PFSK-1 (cell line): ENCODE results near the gene PRKAG2.
A peak's percentile ranks its signal among the peaks of the same experiment; 100 is the strongest.

Experiments
- FOXP2 ChIP-seq: optimal IDR thresholded peaks from 2 replicates; pipeline ENCODE3; 2011; ENCODE audit warnings: borderline replicate concordance, control low read depth, inconsistent platforms; ENCODE audit not compliant: insufficient read depth; ENCODE audit errors: extremely low read length, extremely low read depth
- POLR2AphosphoS5 ChIP-seq: IDR thresholded peaks from 2 replicates; pipeline ENCODE4 v1.6.1; 2012; ENCODE audit warnings: low read depth, mild to moderate bottlenecking, control low read depth, low read length, moderate library complexity
- REST ChIP-seq, 2 experiments: IDR thresholded peaks; 2 replicates each; pipeline versions ENCODE4 v1.6.1 to v1.8.0; 2011 to 2012; ENCODE audit warnings: low read depth in 2 of 2, low read length in 2 of 2, control low read depth in 1 of 2, inconsistent platforms in 1 of 2, mild to moderate bottlenecking in 1 of 2, moderate library complexity in 1 of 2; ENCODE audit not compliant: insufficient read depth in 1 of 2
- SIN3A ChIP-seq: IDR thresholded peaks from 2 replicates; pipeline ENCODE4 v1.6.1; 2012; ENCODE audit warnings: mild to moderate bottlenecking, low read length, moderate library complexity, borderline replicate concordance; ENCODE audit not compliant: insufficient read depth
- TAF1 ChIP-seq: IDR thresholded peaks from 2 replicates; pipeline ENCODE4 v1.6.1; 2012; ENCODE audit warnings: low read length, control low read depth, borderline replicate concordance; ENCODE audit not compliant: insufficient read depth

PRKAG2 gene

GRCh38 chr7:151798851-151799448, 78.0 kb downstream of the PRKAG2 start:
- TF ChIP-seq TAF1 = no peak
- no peak for TF ChIP-seq FOXP2
- TF ChIP-seq POLR2AphosphoS5 = no peak
- no peak for TF ChIP-seq SIN3A
- TF ChIP-seq REST (IDR thresholded peaks at IDR 0.05; ENCODE audit: insufficient read depth in 1 of 2, low read depth in 2 of 2, low read length in 2 of 2) = no peak

- TF ChIP-seq POLR2AphosphoS5 = no peak
- no peak for TF ChIP-seq SIN3A
- no peak for TF ChIP-seq TAF1
- TF ChIP-seq REST (IDR thresholded peaks at IDR 0.05; ENCODE audit: insufficient read depth in 1 of 2, low read depth in 2 of 2, low read length in 2 of 2) = no peak
- no peak for TF ChIP-seq FOXP2
Observed at GRCh38 chr7:151796871-151797537, 79.9 kb downstream of the PRKAG2 start.

DNA sequence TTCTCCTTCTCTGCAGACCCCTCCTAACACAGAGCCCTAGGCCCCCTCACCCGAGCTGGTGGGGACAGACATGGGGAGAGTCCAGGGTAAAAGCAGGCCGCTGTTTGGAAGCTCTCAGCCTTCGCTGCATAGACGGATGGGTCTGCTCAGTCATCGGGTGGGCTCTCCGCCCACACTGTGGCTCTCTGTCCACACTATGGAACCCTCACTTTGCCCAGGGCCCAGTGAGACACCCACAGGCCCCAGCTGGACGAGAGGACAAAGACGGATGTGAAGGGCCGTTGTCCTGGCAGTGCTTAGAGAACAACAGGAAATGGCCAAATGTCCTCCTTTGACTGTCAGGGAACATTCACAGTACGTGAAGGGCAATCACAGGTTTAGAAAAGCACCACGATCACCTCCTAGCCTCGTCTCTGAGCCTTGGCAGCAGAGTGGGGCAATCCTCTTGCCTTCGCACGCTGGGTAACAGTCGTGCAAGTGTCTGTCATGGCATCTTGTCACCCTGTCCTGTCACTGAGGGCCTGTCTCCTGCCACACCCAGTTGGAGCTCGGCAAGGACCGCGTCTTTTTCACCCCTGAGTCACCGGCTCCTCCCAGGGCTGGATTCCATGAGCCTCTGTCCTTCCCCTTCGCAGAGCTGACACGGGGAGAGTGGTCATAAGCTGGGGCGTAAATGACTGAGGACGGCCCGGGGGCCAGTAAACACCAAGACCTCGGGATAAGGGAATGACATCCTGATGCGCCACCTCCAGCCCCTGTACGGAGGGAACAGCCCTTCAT, 80.6 kb downstream of the PRKAG2 start:
- TF ChIP-seq FOXP2 (peak; percentile 54), SIN3A (no peak)

DNA sequence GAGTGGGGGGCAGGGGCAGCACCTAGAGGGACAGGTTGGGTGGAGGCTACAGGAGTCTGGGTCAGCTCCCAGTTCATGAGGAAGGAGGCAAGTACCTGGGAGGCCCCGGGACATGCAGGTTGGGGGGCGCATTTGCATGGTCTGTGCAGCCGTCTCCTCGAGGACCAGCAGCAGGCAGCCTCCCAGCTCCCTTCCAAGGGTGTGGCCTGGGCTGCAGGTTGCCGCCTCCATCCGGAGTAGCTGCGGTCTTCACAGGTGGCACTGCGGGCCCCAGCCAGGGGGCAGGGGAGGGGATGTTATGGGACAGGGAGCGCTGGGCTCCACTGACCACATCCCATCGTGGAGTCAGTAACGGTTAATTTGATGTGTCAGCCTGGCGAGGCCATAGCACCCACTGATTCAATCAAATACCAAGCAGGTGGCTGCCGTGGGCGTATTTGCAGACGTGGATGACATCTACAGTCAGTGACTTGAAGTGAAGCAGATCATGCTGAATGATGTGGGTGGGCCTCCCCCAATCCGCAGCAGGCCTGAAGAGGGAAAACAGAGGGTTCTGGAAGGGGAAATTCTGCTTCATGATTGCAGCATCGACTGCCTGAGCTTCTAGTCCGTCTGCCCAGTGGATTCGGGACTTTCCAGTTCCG, 81.6 kb downstream of the PRKAG2 start:
- TF ChIP-seq REST (IDR thresholded peaks at IDR 0.05; ENCODE audit: insufficient read depth in 1 of 2, low read depth in 2 of 2, low read length in 2 of 2) = no peak
- no peak for TF ChIP-seq SIN3A
- no peak for TF ChIP-seq FOXP2
- TF ChIP-seq TAF1 = no peak
- TF ChIP-seq POLR2AphosphoS5 = no peak

DNA sequence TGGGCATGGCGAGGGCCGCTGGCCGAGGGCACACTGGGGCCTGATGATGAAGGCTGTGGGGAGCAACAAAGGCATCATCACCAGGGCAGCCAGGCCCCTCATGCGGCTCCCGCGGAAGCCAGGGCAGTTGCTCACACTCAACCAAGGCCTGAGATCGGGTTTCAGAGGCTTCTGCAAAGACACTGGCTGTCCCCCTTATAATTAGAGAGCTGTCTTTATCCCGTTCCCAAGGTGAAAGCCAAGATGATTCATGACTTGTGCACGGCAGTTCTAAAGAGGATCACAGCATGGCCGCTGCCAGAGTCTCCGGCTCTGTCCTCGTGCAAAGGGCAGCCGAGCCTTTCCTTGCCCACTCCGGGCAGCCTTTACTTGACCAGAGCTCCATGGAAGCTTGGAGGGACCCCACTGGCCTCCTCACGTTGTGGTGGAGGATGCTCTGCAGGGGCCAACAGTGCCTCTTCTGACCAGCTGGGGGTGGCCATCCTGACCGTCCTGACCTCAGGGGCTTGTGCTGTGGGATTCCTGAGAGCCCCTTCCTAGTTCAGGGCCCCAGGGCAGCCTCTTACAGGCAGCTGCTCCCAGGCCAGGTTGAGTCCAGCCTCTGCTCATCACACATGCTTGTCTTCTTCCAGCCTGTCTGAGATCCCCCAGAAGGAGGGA, 82.3 kb downstream of the PRKAG2 start:
- TF ChIP-seq REST (IDR thresholded peaks at IDR 0.05; ENCODE audit: insufficient read depth in 1 of 2, low read depth in 2 of 2, low read length in 2 of 2) (no peak), POLR2AphosphoS5 (no peak), FOXP2 (no peak), SIN3A (no peak), TAF1 (no peak)
